Panc1 (cell line): ENCODE data around the gene MUC5AC. TPM values are rescaled to one million over a fixed set of nuclear protein-coding genes. Genes with fewer than 3 reads are reported as not detected.
A peak's percentile ranks its signal among the peaks of the same experiment; 100 is the strongest.

Source experiments
- ATAC-seq: fragments of 200-7000 bp; cut with Tn5 transposase; 2 replicates; pipeline ENCODE4 v1.9.1; 2020; ENCODE audit warnings: mild to moderate bottlenecking, moderate library complexity
- BruUV-seq: library from RNA; stranded (reverse); fragments of 400-500 nt; replicated peaks from 2 replicates; lab custom pipeline; 2021; lab: Mats Ljungman, UMichigan
- CTCF ChIA-PET: fragments of 300-600 bp; sonication (Branson Sonifier 250); formaldehyde crosslinking; loops from one replicate; lab custom pipeline; 2022; ENCODE audit warnings: antibody characterized with exemption; lab: Charles Lee
- POLR2A ChIA-PET: fragments of 300-600 bp; sonication (Branson Sonifier 250); formaldehyde crosslinking; loops from one replicate; lab custom pipeline; 2022; ENCODE audit warnings: antibody characterized with exemption; lab: Charles Lee
- DNase-seq: peaks from one replicate; pipeline ENCODE4 v3.0.0-alpha.2; 2010; ENCODE audit warnings: low read depth, low spot score
- H3K27ac ChIP-seq: 2 replicates; pipeline ENCODE4 v1.5.1; 2011; ENCODE audit warnings: mild to moderate bottlenecking, low read length, inconsistent platforms
- H3K27me3 ChIP-seq: fragments of 200-500 bp; sonication (Bioruptor generic); 2 replicates; pipeline ENCODE4 v1.6.0; 2014; ENCODE audit warnings: low read length, inconsistent platforms; ENCODE audit not compliant: control insufficient read depth, insufficient read depth
- H3K36me3 ChIP-seq: fragments of 200-500 bp; sonication (Bioruptor generic); 2 replicates; pipeline ENCODE4 v1.5.1; 2014; ENCODE audit warnings: inconsistent platforms, mild to moderate bottlenecking, low read length, moderate library complexity; ENCODE audit not compliant: control insufficient read depth, insufficient read depth
- H3K4me1 ChIP-seq: 2 replicates; pipeline ENCODE4 v1.5.1; 2011; ENCODE audit warnings: inconsistent platforms, mild to moderate bottlenecking, low read length, moderate library complexity; ENCODE audit not compliant: control insufficient read depth, insufficient read depth
- H3K4me3 ChIP-seq, 2 experiments: 2 replicates each; pipeline ENCODE4 v1.5.1; 2011 to 2012; ENCODE audit warnings: low read depth in 2 of 2, low read length in 2 of 2, mild to moderate bottlenecking in 2 of 2, inconsistent platforms in 1 of 2, moderate library complexity in 1 of 2
- H3K9me3 ChIP-seq: fragments of 200-500 bp; sonication (Bioruptor generic); 2 replicates; pipeline ENCODE4 v1.5.1; 2014; ENCODE audit warnings: low read depth, mild to moderate bottlenecking, inconsistent platforms, low read length, moderate library complexity; ENCODE audit not compliant: control insufficient read depth, insufficient read depth
- CTCF ChIP-seq: fragments of 450-650 bp; IDR thresholded peaks from 2 replicates; pipeline ENCODE4 v1.5.1; 2017; ENCODE audit warnings: mild to moderate bottlenecking
- POLR2AphosphoS5 ChIP-seq: IDR thresholded peaks from 2 replicates; pipeline ENCODE4 v1.6.1; 2012; ENCODE audit warnings: mild to moderate bottlenecking, low read depth, low read length, moderate library complexity
- SIN3A ChIP-seq: IDR thresholded peaks from 2 replicates; pipeline ENCODE4 v1.6.1; 2012; ENCODE audit warnings: low read depth, mild to moderate bottlenecking, low read length, moderate library complexity, borderline replicate concordance; ENCODE audit not compliant: insufficient read depth
- TCF7L2 ChIP-seq: IDR thresholded peaks from 2 replicates; pipeline ENCODE4 v1.6.1; 2011; ENCODE audit warnings: mild to moderate bottlenecking, low read depth, low read length, inconsistent platforms
- in situ Hi-C: cut with HindIII; loops from 2 replicates; pipeline ENCODE4 v1.10.0; 2016; ENCODE audit warnings: low sequenced_read_pairs, low pct_unique_long_range_greater_than_20kb
- intact Hi-C: fragments of 100-400 bp; cut with micrococcal nuclease; formaldehyde crosslinking; loops from one replicate; pipeline ENCODE4 v1.10.0; 2022; ENCODE audit not compliant: unreplicated experiment
- total RNA-seq: library from RNA; stranded (reverse); gene quantifications from one replicate; pipeline ENCODE4 v1.2.1, GENCODE V29; 2021; ENCODE audit not compliant: unreplicated experiment
- TF ChIP-seq, protein P1 (sequence below), 2 experiments: IDR thresholded peaks; 2 replicates each; pipeline ENCODE4 v1.6.1; 2011 to 2012; ENCODE audit warnings: low read depth in 2 of 2, control low read depth in 1 of 2, low read length in 1 of 2, mild to moderate bottlenecking in 1 of 2, moderate library complexity in 1 of 2; ENCODE audit not compliant: insufficient read depth in 1 of 2

The MUC5AC gene
- total RNA-seq, 1 experiment from 2014 or later: 0.03 TPM

DNA sequence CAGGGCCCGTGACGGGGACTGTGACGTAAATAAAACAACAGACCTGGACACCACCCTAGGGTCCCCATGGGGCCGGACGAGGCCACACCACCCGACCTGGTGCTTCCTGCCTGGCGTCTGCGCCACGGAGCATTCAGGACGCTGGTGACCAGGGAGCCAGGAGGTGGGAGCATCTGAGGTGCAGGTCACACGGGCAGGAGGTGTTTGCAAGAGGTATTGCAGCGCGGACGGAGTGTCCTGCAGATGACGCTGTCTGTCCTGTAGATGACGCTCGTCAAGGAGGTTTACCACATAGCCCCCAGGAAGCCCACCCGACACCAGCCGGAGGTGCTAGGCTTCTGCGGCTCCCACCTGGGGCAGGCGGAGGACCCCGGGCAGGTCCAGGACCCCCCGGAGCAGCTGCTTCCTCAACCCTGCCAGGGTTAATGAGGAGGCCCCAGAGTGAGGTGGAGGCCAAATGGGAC is 64.1 kb downstream of the MUC5AC start:
- in situ Hi-C loops (no loop called here), intact Hi-C loops (loop anchor here (10.0 kb wide), 1 partner anchor 107 kb away; no protein-coding TSS in a partner anchor)
- H3K27ac ChIP-seq: no peak overlapping the region
- ChIA-PET CTCF (interaction anchor here (0.7 kb wide), 1 partner anchor 130 kb away, joined by 3 read pairs; no protein-coding TSS in a partner anchor), POLR2A (no interaction called here)
- no peaks in the 10 kb centered on the region for H3K9me3 ChIP-seq
- no peak for DNase-seq
- no TSS peak for BruUV-seq
- H3K36me3 ChIP-seq: no peaks in the 10 kb centered on the region
- ATAC-seq: no peak
- H3K4me3 ChIP-seq: no peak overlapping the region
- TF ChIP-seq, protein P1, sequence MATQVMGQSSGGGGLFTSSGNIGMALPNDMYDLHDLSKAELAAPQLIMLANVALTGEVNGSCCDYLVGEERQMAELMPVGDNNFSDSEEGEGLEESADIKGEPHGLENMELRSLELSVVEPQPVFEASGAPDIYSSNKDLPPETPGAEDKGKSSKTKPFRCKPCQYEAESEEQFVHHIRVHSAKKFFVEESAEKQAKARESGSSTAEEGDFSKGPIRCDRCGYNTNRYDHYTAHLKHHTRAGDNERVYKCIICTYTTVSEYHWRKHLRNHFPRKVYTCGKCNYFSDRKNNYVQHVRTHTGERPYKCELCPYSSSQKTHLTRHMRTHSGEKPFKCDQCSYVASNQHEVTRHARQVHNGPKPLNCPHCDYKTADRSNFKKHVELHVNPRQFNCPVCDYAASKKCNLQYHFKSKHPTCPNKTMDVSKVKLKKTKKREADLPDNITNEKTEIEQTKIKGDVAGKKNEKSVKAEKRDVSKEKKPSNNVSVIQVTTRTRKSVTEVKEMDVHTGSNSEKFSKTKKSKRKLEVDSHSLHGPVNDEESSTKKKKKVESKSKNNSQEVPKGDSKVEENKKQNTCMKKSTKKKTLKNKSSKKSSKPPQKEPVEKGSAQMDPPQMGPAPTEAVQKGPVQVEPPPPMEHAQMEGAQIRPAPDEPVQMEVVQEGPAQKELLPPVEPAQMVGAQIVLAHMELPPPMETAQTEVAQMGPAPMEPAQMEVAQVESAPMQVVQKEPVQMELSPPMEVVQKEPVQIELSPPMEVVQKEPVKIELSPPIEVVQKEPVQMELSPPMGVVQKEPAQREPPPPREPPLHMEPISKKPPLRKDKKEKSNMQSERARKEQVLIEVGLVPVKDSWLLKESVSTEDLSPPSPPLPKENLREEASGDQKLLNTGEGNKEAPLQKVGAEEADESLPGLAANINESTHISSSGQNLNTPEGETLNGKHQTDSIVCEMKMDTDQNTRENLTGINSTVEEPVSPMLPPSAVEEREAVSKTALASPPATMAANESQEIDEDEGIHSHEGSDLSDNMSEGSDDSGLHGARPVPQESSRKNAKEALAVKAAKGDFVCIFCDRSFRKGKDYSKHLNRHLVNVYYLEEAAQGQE (IDR thresholded peaks at IDR 0.05; ENCODE audit: insufficient read depth in 1 of 2, low read depth in 2 of 2, low read length in 1 of 2): no peak
- TF ChIP-seq CTCF: no peak
- TF ChIP-seq SIN3A: no peak
- TF ChIP-seq TCF7L2: no peak
- no peak for TF ChIP-seq POLR2AphosphoS5
- peaks cover 29% of the 10 kb centered on the region for H3K4me1 ChIP-seq
- no peaks in the 10 kb centered on the region for H3K27me3 ChIP-seq

DNA sequence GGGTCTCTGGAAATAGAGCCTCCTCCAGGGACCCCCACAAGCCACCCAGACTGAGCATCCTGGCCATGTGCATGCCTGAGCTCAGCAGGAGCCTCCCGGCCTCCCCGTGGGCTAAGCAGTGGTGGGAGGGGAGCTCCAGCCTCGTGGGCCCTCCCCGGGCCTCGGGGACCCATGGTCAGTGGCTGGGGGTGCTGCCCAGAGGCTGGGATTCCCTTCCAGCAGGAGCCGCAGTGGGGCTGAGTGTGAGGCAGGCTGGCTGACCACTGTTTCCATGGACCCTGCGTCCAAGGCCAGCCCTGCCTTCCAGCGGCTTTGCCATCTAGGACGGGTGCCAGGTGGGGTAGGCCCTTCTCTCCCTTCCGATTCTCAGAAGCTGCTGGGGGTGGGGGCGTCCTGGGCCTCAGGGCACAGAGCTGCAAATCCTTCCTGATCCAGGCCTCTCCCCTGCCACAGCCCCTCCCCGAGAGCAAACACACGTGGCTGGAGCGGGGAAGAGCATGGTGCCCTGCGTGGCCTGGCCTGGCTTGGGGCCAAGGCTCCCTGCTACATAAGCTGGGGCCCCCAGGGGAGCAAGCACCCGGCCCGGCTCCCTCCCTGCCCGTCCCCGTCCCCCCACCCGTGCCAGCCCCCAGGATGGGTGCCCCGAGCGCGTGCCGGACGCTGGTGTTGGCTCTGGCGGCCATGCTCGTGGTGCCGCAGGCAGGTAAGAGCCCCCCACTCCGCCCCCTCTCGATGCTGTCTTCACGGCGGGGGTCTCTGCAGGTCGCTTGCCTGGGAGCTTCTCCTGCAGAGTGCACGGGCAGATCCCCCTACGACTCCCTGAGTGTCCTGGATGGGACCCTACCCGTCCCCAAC is 65.0 kb downstream of the MUC5AC start, which contains the start of gene MUC5B:
MUC5B (plus strand) TSS at position 576 of the 855 bp plus-strand sequence; CDS start at position 634, 58 bp downstream.
- DNase-seq: no peak

More for the DNA sequence above, 65.0 kb downstream of the MUC5AC start, which contains the start of gene MUC5B:
- POLR2A ChIA-PET: no interaction called here
- H3K36me3 ChIP-seq: no peaks in the 10 kb centered on the region
- CTCF ChIA-PET: interaction anchor here (0.7 to 1.2 kb wide), 2 partner anchors 20 to 129 kb away, joined by 3 to 4 read pairs; no protein-coding TSS in a partner anchor
- in situ Hi-C loops (no loop called here), intact Hi-C loops (loop anchor here (10.0 kb wide), 1 partner anchor 108 kb away; no protein-coding TSS in a partner anchor)
- H3K4me1 ChIP-seq: peaks cover 32% of the 10 kb centered on the region
- no peak within 1 kb of the TSS for H3K4me3 ChIP-seq
- H3K27ac ChIP-seq: no peak within 1 kb of the TSS
- ATAC-seq: peak; percentile 5; the same call in 1 of the 2 replicates
- H3K9me3 ChIP-seq: no peaks in the 10 kb centered on the region
- BruUV-seq: no TSS peak
- no peaks in the 10 kb centered on the region for H3K27me3 ChIP-seq
- TF ChIP-seq CTCF (no peak), POLR2AphosphoS5 (no peak), TCF7L2 (no peak), SIN3A (no peak)
- TF ChIP-seq, protein P1 (IDR thresholded peaks at IDR 0.05; ENCODE audit: insufficient read depth in 1 of 2, low read depth in 2 of 2, low read length in 1 of 2): no peak
